Stomach (tissue), 9 donors: ENCODE data around the gene MAN1A1. TPM values are rescaled to one million over a fixed set of nuclear protein-coding genes. Genes with fewer than 3 reads are reported as not detected.

ENCODE experiments used
- DNase-seq, 2 donors: peaks; one replicate each; pipeline versions ENCODE4 v3.0.0 to v3.0.0-alpha.2; 2013 to 2019
- H3K27ac ChIP-seq, 5 donors: fragments of 200-600 bp in 4 of 5; sonication (generic) in 4 of 5; one replicate each; pipeline ENCODE4 v1.5.1; 2013 to 2019; ENCODE audit warnings: mild to moderate bottlenecking in 1 of 5, moderate library complexity in 1 of 5
- H3K27me3 ChIP-seq, 3 donors: fragments of 200-600 bp; sonication (generic); one replicate each; pipeline ENCODE4 v1.5.1; 2017 to 2019; ENCODE audit warnings: mixed run types in 1 of 3
- H3K36me3 ChIP-seq, 4 donors: fragments of 200-600 bp; sonication (generic); 1 replicate in 3 of 4; 2 replicates in 1 of 4; pipeline ENCODE4 v1.5.1; 2016 to 2019
- H3K4me1 ChIP-seq, 4 donors: fragments of 200-600 bp; sonication (generic); one replicate each; pipeline ENCODE4 v1.5.1; 2016 to 2019
- H3K4me3 ChIP-seq, 4 donors: fragments of 200-600 bp; sonication (generic) in 3 of 4; one replicate each; pipeline ENCODE4 v1.5.1; 2016 to 2019; ENCODE audit warnings: mild to moderate bottlenecking in 1 of 4
- H3K9me3 ChIP-seq, 4 donors: fragments of 200-600 bp; sonication (generic); one replicate each; pipeline ENCODE4 v1.5.1; 2016 to 2019
- CTCF ChIP-seq, 7 experiments: fragments of 450-650 bp in 4 of 7; fragments of 200-600 bp in 3 of 7; sonication (generic) in 3 of 7; IDR thresholded peaks; one replicate each; pipeline ENCODE4 v1.5.1; 2016 to 2019; ENCODE audit warnings: antibody characterized with exemption in 7 of 7, control low read depth in 2 of 7, mild to moderate bottlenecking in 1 of 7
- EP300 ChIP-seq: sonication (generic); formaldehyde crosslinking; IDR thresholded peaks from one replicate; pipeline ENCODE4 v1.6.1; 2017; ENCODE audit warnings: antibody characterized with exemption
- POLR2A ChIP-seq, 4 donors: fragments of 450-650 bp; IDR thresholded peaks; one replicate each; pipeline ENCODE4 v1.6.1; 2016; ENCODE audit warnings: antibody characterized with exemption in 4 of 4, control low read depth in 2 of 4, mild to moderate bottlenecking in 1 of 4, moderate library complexity in 1 of 4
- POLR2AphosphoS5 ChIP-seq, 3 donors: sonication (generic); formaldehyde crosslinking; IDR thresholded peaks; one replicate each; pipeline ENCODE4 v1.6.1; 2016; ENCODE audit warnings: antibody characterized with exemption in 3 of 3
- WGBS, 5 donors: extraction: QIAGEN DNeasy Blood & Tissue Kit in 3 of 5; methylation state at CpG; one replicate each; pipeline versions ENCODE4 v1.1.5 to v1.1.7; 2013 to 2018; 5-methylcytosine and 5-hydroxymethylcytosine counted together
- intact Hi-C: fragments of 100-400 bp; cut with DNase I; formaldehyde crosslinking; loops from one replicate; pipeline ENCODE4 v1.15.1; 2023; ENCODE audit warnings: low total_unique reads
- polyA plus RNA-seq, 3 donors: library from polyadenylated mRNA; stranded (reverse); fragments of 200-250 nt; gene quantifications; one replicate each; pipeline ENCODE4 v1.2.3, GENCODE V29; 2013
- total RNA-seq, 5 donors: library from RNA; depleted of rRNA; stranded (reverse); fragments of >200 nt; gene quantifications; one replicate each; pipeline versions ENCODE4 v1.1.0 to v1.2.3, GENCODE V29; 2014 to 2016
- donor health status: healthy with polysubstance abuse.
- donor health status: Bipolar disorder and iron deficiency.
- donor health status: healthy.

The MAN1A1 gene
- total and polyA plus RNA-seq, 8 donors, result 8.0 to 132 (median 47.9) TPM

GRCh38 chr6:119181046-119181445 is 168.5 kb downstream of the MAN1A1 start:
- intact Hi-C loops, result no loop called here
- no peak overlapping the region for H3K27ac ChIP-seq
- no peaks in the 10 kb centered on the region for H3K27me3 ChIP-seq
- no peaks in the 10 kb centered on the region for H3K9me3 ChIP-seq
- 91 to 96% (median 94%) methylated on average over 1 of the region's 1 CpG for WGBS, 5 donors
- no peak overlapping the region for H3K4me3 ChIP-seq
- H3K36me3 ChIP-seq, result peaks cover 0 to 50% (median 46%) of the 10 kb centered on the region in 4 donors
- no peak for DNase-seq
- TF ChIP-seq POLR2AphosphoS5 (IDR thresholded peaks at IDR 0.05), result no peak
- TF ChIP-seq EP300, result no peak
- no peaks in the 10 kb centered on the region for H3K4me1 ChIP-seq

- Histone ChIP-seq H3K4me1 (no peaks in the 10 kb centered on the region), H3K27me3 (no peaks in the 10 kb centered on the region), H3K27ac (no peak overlapping the region), H3K4me3 (no peak overlapping the region), H3K36me3 (peaks cover 0 to 41% (median 34%) of the 10 kb centered on the region in 4 donors), H3K9me3 (no peaks in the 10 kb centered on the region)
- no peak for TF ChIP-seq CTCF (IDR thresholded peaks at IDR 0.05)
- TF ChIP-seq EP300, result no peak
- no peak for TF ChIP-seq POLR2A (IDR thresholded peaks at IDR 0.05)
- TF ChIP-seq POLR2AphosphoS5 (IDR thresholded peaks at IDR 0.05), result no peak
- no peak for DNase-seq
- WGBS, 5 donors, result 80 to 94% (median 87%) methylated on average over 3 of the region's 3 CpGs
- intact Hi-C loops, result no loop called here
Observed at GRCh38 chr6:119179842-119180241, 169.7 kb downstream of the MAN1A1 start.

GRCh38 chr6:119179062-119179461 is 170.5 kb downstream of the MAN1A1 start:
- H3K4me1 ChIP-seq, result peaks cover 0 to 4% (median 0%) of the 10 kb centered on the region in 4 donors
- H3K9me3 ChIP-seq, result no peaks in the 10 kb centered on the region
- H3K27me3 ChIP-seq, result no peaks in the 10 kb centered on the region
- intact Hi-C loops, result no loop called here
- DNase-seq, result no peak
- no peak overlapping the region for H3K4me3 ChIP-seq
- WGBS, 5 donors, result 74 to 91% (median 83%) methylated on average over 1 of the region's 1 CpG
- no peak for TF ChIP-seq CTCF (IDR thresholded peaks at IDR 0.05)
- TF ChIP-seq POLR2A (IDR thresholded peaks at IDR 0.05), result no peak
- H3K36me3 ChIP-seq, result peaks cover 0 to 36% (median 26%) of the 10 kb centered on the region in 4 donors
- no peak overlapping the region for H3K27ac ChIP-seq

- intact Hi-C loops, result no loop called here
- H3K27ac ChIP-seq, result no peak overlapping the region
- H3K4me3 ChIP-seq, result no peak overlapping the region
- H3K36me3 ChIP-seq, result peaks cover 0 to 28% (median 23%) of the 10 kb centered on the region in 4 donors
- no peaks in the 10 kb centered on the region for H3K27me3 ChIP-seq
- no peak for TF ChIP-seq POLR2AphosphoS5 (IDR thresholded peaks at IDR 0.05)
- TF ChIP-seq CTCF (IDR thresholded peaks at IDR 0.05), result no peak
- no peak for TF ChIP-seq POLR2A (IDR thresholded peaks at IDR 0.05)
- no peak for TF ChIP-seq EP300
- no peak for DNase-seq
- 75 to 97% (median 93%) methylated on average over 3 of the region's 3 CpGs for WGBS, 5 donors
- H3K9me3 ChIP-seq, result no peaks in the 10 kb centered on the region
- peaks cover 0 to 21% (median 5%) of the 10 kb centered on the region in 4 donors for H3K4me1 ChIP-seq
Observed at GRCh38 chr6:119176445-119176844, 173.1 kb downstream of the MAN1A1 start.

- no peak overlapping the region for H3K4me3 ChIP-seq
- 88 to 96% (median 93%) methylated on average over 8 of the region's 8 CpGs for WGBS, 5 donors
Observed at GRCh38 chr6:119174879-119175817, 174.4 kb downstream of the MAN1A1 start.

More at GRCh38 chr6:119174879-119175817, 174.4 kb downstream of the MAN1A1 start:
- Histone ChIP-seq H3K9me3 (no peaks in the 10 kb centered on the region), H3K36me3 (peaks cover 0 to 19% (median 18%) of the 10 kb centered on the region in 4 donors), H3K27me3 (no peaks in the 10 kb centered on the region), H3K27ac (no peak overlapping the region), H3K4me1 (peaks cover 0 to 34% (median 11%) of the 10 kb centered on the region in 4 donors)
- TF ChIP-seq POLR2AphosphoS5 (IDR thresholded peaks at IDR 0.05) (no peak), CTCF (IDR thresholded peaks at IDR 0.05) (no peak), EP300 (no peak)
- intact Hi-C loops, result no loop called here
- DNase-seq, result no peak
